Kidney (tissue), 14 donors: ENCODE results near the gene GFRA3. TPM values are rescaled to one million over a fixed set of nuclear protein-coding genes. Genes with fewer than 3 reads are reported as not detected.

ENCODE experiments used
- DNase-seq, 5 donors: peaks; one replicate each; pipeline ENCODE4 v3.0.0-alpha.2; 2013 to 2020
- FAIRE-seq: peaks from 2 replicates; lab custom pipeline; 2012; peaks lifted over from hg19 to GRCh38; lab: Jason Lieb, UNC
- H3K27ac ChIP-seq, 2 donors: one replicate each; pipeline ENCODE4 v1.7.0; 2013; ENCODE audit warnings: low read depth in 2 of 2, low read length in 2 of 2, inconsistent platforms in 1 of 2
- H3K27me3 ChIP-seq: one replicate; pipeline ENCODE4 v1.7.1; 2013; ENCODE audit warnings: low read length, inconsistent platforms; ENCODE audit not compliant: control insufficient read depth, insufficient read depth
- H3K36me3 ChIP-seq, 3 donors: one replicate each; pipeline versions ENCODE4 v1.7.0 to v1.7.1; 2013; ENCODE audit warnings: low read length in 3 of 3, control low read depth in 1 of 3, inconsistent platforms in 1 of 3; ENCODE audit not compliant: insufficient read depth in 3 of 3, control insufficient read depth in 2 of 3
- H3K4me1 ChIP-seq, 3 donors: one replicate each; pipeline versions ENCODE4 v1.7.0 to v1.7.1; 2013; ENCODE audit warnings: low read length in 3 of 3, inconsistent platforms in 1 of 3, low read depth in 1 of 3; ENCODE audit not compliant: control insufficient read depth in 2 of 3, insufficient read depth in 2 of 3
- H3K4me3 ChIP-seq, 3 donors: one replicate each; pipeline versions ENCODE4 v1.7.0 to v1.8.1; 2013; ENCODE audit warnings: low read length in 3 of 3, control low read depth in 1 of 3, inconsistent platforms in 1 of 3
- H3K9ac ChIP-seq, 3 donors: one replicate each; pipeline versions ENCODE4 v1.7.0 to v1.7.1; 2013; ENCODE audit warnings: low read length in 3 of 3, control low read depth in 1 of 3, inconsistent platforms in 1 of 3
- H3K9me3 ChIP-seq, 3 donors: one replicate each; pipeline versions ENCODE4 v1.7.0 to v1.7.1; 2013; ENCODE audit warnings: low read length in 3 of 3, control low read depth in 1 of 3, inconsistent platforms in 1 of 3; ENCODE audit not compliant: control insufficient read depth in 2 of 3, insufficient read depth in 1 of 3
- CTCF ChIP-seq: IDR thresholded peaks from 3 replicates; pipeline ENCODE4 v1.5.1; 2012; ENCODE audit warnings: mild to moderate bottlenecking, moderate library complexity, borderline replicate concordance; ENCODE audit not compliant: insufficient read depth; ENCODE audit errors: extremely low read depth
- intact Hi-C: fragments of 100-400 bp; cut with DNase I; formaldehyde crosslinking; loops from one replicate; pipeline ENCODE4 v1.11.1; 2022
- polyA plus RNA-seq: library from polyadenylated mRNA; stranded (reverse); fragments of 350-450 nt; fragmentation: Illumina TruSeq; extraction: RNeasy Lipid Tissue Mini Kit (QIAGEN cat#74804); gene quantifications from one replicate; pipeline ENCODE4 v1.2.3, GENCODE V29; 2014; ENCODE audit warnings: low read depth, low replicate concordance; ENCODE audit not compliant: insufficient read depth
- total RNA-seq: library from RNA; stranded (reverse); fragmentation: NEBNext Ultra II Directional; extraction: Animal tissue kit (Norgen Biotek cat#: 25700); gene quantifications from one replicate; pipeline ENCODE4 v1.2.1, GENCODE V29; 2021
- donor health status: control.
- donor health status: control.
- donor health status: control.
- donor health status: control.
- donor health status: control.
- donor health status: DM: yes; HTN: yes; CAD: no.
- donor health status: Normal renal cell carcinoma (clear cell type).

Gene GFRA3
- total and polyA plus RNA-seq, 2 donors from 2014 or later: 0.41 to 1.0 TPM

- Histone ChIP-seq H3K36me3 (no peaks in the 10 kb centered on the region), H3K27me3 (no peaks in the 10 kb centered on the region), H3K4me3 (no peak overlapping the region), H3K9me3 (no peaks in the 10 kb centered on the region), H3K9ac (no peak overlapping the region), H3K4me1 (peaks cover 0 to 4% (median 0%) of the 10 kb centered on the region in 3 donors), H3K27ac (no peak overlapping the region)
- TF ChIP-seq CTCF: no peak
- intact Hi-C loops: no loop called here
- no peak for FAIRE-seq
- DNase-seq: no peak
These were observed 1.7 kb downstream of the GFRA3 start for GRCh38 chr5:138272681-138273080.

DNA sequence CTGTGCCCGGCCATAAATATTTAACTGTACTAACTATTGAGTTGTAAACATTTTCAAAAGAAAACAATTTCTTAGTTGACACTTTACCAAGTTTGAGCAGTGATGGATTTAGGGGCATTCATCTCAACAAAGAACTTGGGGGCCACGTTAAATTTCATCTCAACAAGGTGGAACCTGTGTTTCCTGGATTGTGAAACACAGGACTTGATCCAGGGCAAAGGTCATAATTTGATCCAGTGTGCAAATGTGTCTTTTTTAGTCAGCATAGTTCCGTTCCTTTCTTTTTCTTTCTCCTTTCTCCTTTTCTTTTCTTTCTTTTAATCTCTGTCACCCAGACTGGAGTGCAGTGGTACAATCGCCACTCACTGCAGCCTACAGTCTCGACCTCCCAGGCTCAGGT is 3.1 kb downstream of the GFRA3 start:
- intact Hi-C loops: no loop called here
- Histone ChIP-seq H3K9me3 (no peaks in the 10 kb centered on the region), H3K27me3 (no peaks in the 10 kb centered on the region), H3K27ac (no peak overlapping the region), H3K4me1 (peaks cover 0 to 4% (median 0%) of the 10 kb centered on the region in 3 donors), H3K36me3 (no peaks in the 10 kb centered on the region), H3K9ac (no peak overlapping the region), H3K4me3 (no peak overlapping the region)
- FAIRE-seq (no peak), DNase-seq (no peak)
- TF ChIP-seq CTCF: no peak

GRCh38 chr5:138264183-138264582 is 10.2 kb downstream of the GFRA3 start:
- Histone ChIP-seq H3K27me3 (no peaks in the 10 kb centered on the region), H3K36me3 (no peaks in the 10 kb centered on the region), H3K9me3 (no peaks in the 10 kb centered on the region), H3K4me1 (no peaks in the 10 kb centered on the region), H3K27ac (no peak overlapping the region), H3K4me3 (no peak overlapping the region), H3K9ac (no peak overlapping the region)
- FAIRE-seq (no peak), DNase-seq (no peak)
- TF ChIP-seq CTCF: no peak
- intact Hi-C loops: no loop called here

DNA sequence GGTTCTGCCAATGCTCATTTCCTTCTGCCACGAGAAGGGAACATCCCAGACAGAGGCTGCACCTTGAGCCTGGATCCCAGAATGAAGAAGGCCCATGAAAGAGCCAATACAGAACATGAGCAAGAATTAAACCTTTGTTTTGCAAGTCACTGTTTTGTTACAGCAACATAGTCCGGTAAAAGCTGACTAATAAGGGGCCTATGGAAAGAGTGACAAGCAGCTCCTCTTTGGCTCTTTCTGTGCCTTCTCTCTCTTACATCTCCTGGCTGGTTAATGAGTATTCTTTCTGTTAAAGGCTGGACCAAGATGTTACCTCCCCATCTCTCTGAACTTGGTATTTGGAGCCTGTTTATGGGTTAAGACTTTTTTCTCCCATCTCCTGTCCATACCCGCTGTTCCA is 10.8 kb downstream of the GFRA3 start:
- Histone ChIP-seq H3K27ac (no peak overlapping the region), H3K4me3 (no peak overlapping the region), H3K9ac (no peak overlapping the region), H3K27me3 (no peaks in the 10 kb centered on the region), H3K4me1 (no peaks in the 10 kb centered on the region), H3K9me3 (no peaks in the 10 kb centered on the region), H3K36me3 (no peaks in the 10 kb centered on the region)
- DNase-seq (no peak), FAIRE-seq (no peak)
- no peak for TF ChIP-seq CTCF
- intact Hi-C loops: no loop called here
